B cell (primary cell): ENCODE results near the gene PDE4A.

ENCODE experiments used
- EZH2 ChIP-seq: IDR thresholded peaks from 2 replicates; pipeline ENCODE4 v1.6.1; 2012; ENCODE audit warnings: borderline replicate concordance, low read depth, mild to moderate bottlenecking, moderate library complexity, low read length; ENCODE audit not compliant: insufficient read depth, poor library complexity, severe bottlenecking
- TF ChIP-seq, protein P1 (sequence below): fragments of 200-600 bp; IDR thresholded peaks from one replicate; pipeline ENCODE4 v1.8.0; 2022; ENCODE audit warnings: antibody characterized with exemption, mild to moderate bottlenecking

DNA sequence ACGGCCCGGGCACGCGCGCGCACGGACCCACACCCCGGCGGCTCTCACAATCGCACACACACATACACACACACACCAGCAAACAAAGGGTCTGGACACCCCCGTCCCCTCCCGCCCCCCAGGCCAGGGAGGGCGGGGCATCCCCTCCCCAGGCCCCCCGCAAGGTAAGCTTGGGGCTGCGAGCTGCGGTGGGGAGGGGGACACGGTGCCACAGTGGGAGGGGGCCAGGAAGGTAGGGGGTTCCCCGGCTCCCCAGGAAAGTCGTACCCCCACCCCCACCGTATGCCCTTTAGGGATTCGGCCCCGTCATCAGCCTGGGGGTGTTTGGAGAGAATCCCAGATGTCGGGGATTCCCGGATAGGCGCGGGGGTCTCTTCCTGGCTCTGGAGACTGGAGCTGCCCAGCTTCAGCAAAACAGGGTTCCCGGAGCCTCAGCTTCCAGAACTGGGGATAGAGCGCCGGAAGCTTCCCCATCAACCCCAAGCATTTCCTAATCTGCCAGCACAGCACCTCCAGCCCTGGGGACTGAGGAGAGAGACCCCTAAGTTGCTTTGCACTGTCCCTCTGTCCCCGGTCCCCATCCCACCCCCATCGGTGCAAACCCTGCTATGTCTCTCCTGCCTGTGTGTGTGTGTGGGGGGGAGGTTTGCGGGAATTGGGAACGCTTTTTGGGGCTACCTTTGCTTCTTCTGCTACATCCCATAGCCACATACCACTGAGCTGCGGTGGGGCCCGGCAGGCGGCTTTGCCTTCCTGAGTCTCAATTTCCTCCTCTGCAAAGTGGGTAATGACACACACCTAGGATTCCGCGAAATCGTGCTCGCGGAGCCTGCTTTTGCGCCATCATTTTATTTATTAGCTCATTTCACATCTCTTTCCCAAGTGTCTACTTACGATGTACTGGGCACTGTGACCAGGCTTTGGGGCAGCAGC lies 15.2 kb upstream of the PDE4A start:
- TF ChIP-seq, protein P1, sequence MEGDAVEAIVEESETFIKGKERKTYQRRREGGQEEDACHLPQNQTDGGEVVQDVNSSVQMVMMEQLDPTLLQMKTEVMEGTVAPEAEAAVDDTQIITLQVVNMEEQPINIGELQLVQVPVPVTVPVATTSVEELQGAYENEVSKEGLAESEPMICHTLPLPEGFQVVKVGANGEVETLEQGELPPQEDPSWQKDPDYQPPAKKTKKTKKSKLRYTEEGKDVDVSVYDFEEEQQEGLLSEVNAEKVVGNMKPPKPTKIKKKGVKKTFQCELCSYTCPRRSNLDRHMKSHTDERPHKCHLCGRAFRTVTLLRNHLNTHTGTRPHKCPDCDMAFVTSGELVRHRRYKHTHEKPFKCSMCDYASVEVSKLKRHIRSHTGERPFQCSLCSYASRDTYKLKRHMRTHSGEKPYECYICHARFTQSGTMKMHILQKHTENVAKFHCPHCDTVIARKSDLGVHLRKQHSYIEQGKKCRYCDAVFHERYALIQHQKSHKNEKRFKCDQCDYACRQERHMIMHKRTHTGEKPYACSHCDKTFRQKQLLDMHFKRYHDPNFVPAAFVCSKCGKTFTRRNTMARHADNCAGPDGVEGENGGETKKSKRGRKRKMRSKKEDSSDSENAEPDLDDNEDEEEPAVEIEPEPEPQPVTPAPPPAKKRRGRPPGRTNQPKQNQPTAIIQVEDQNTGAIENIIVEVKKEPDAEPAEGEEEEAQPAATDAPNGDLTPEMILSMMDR, result no peak
- TF ChIP-seq EZH2, result no peak
